IMR-90 (cell line): ENCODE results near the gene FLT3. TPM values are rescaled to one million over a fixed set of nuclear protein-coding genes. Genes with fewer than 3 reads are reported as not detected.

Experiments used
- ATAC-seq: fragments of 200-7000 bp; cut with Tn5 transposase; 2 replicates; pipeline ENCODE4 v1.9.1; 2020; ENCODE audit warnings: low read depth, mild to moderate bottlenecking, moderate library complexity
- BruUV-seq: library from RNA; stranded (reverse); fragments of 400-500 nt; replicated peaks from 2 replicates; lab custom pipeline; 2021; lab: Mats Ljungman, UMichigan
- CTCF ChIA-PET: fragments of 300-600 bp; formaldehyde crosslinking; extraction: SDS; loops from one replicate; lab custom pipeline; 2021; ENCODE audit warnings: antibody characterized with exemption; lab: Yijun Ruan, JAX
- POLR2A ChIA-PET: fragments of 300-600 bp; sonication (Branson Sonifier 250); formaldehyde crosslinking; loops from one replicate; lab custom pipeline; 2022; ENCODE audit warnings: antibody characterized with exemption; ENCODE audit not compliant: unreplicated experiment; lab: Charles Lee
- DNase-seq: peaks from one replicate; pipeline ENCODE4 v3.0.0; 2013
- H2AFZ ChIP-seq: replicated peaks from 2 replicates; pipeline ENCODE3; 2013; ENCODE audit warnings: low read length, mild to moderate bottlenecking; ENCODE audit not compliant: poor library complexity
- H2AK5ac ChIP-seq: 2 replicates; pipeline ENCODE4 v1.6.1; 2013; ENCODE audit warnings: low read depth, low read length, inconsistent platforms
- H2AK9ac ChIP-seq: replicated peaks from 2 replicates; pipeline ENCODE3; 2013; ENCODE audit warnings: mild to moderate bottlenecking, low read depth, low read length, moderate library complexity; ENCODE audit not compliant: poor library complexity
- H2BK120ac ChIP-seq: 2 replicates; pipeline ENCODE4 v1.6.1; 2013; ENCODE audit warnings: low read depth, low read length, inconsistent platforms
- H2BK15ac ChIP-seq: 3 replicates; pipeline ENCODE4 v1.6.1; 2013; ENCODE audit warnings: low read depth, low read length, inconsistent platforms
- H2BK20ac ChIP-seq: 2 replicates; pipeline ENCODE4 v1.6.1; 2013; ENCODE audit warnings: low read depth, mild to moderate bottlenecking, inconsistent platforms, low read length, moderate library complexity
- H2BK5ac ChIP-seq: 2 replicates; pipeline ENCODE4 v1.6.1; 2013; ENCODE audit warnings: mild to moderate bottlenecking, low read depth, low read length, inconsistent platforms; ENCODE audit not compliant: poor library complexity, severe bottlenecking
- H3K14ac ChIP-seq: replicated peaks from 2 replicates; pipeline ENCODE4 v1.6.1; 2013; ENCODE audit warnings: low read depth, low read length, inconsistent platforms
- H3K18ac ChIP-seq: 2 replicates; pipeline ENCODE4 v1.6.1; 2013; ENCODE audit warnings: low read depth, low read length, control low read depth
- H3K23ac ChIP-seq: 2 replicates; pipeline ENCODE4 v1.6.1; 2013; ENCODE audit warnings: low read depth, low read length, inconsistent platforms
- H3K27ac ChIP-seq: 2 replicates; pipeline ENCODE4 v1.5.1; 2013; ENCODE audit warnings: mild to moderate bottlenecking, control low read depth, low read length; ENCODE audit not compliant: insufficient read depth
- H3K27me3 ChIP-seq: 2 replicates; pipeline ENCODE4 v1.6.1; 2013; ENCODE audit warnings: low read length; ENCODE audit not compliant: control insufficient read depth, insufficient read depth
- H3K36me3 ChIP-seq: 2 replicates; pipeline ENCODE4 v1.6.1; 2013; ENCODE audit warnings: low read length, mixed read lengths; ENCODE audit not compliant: control insufficient read depth, insufficient read depth
- H3K4ac ChIP-seq: 2 replicates; pipeline ENCODE4 v1.6.1; 2013; ENCODE audit warnings: low read depth, low read length, inconsistent platforms
- H3K4me1 ChIP-seq: 2 replicates; pipeline ENCODE4 v1.6.1; 2013; ENCODE audit warnings: low read length, mixed read lengths; ENCODE audit not compliant: control insufficient read depth, insufficient read depth
- H3K4me2 ChIP-seq: 2 replicates; pipeline ENCODE4 v1.6.1; 2013; ENCODE audit warnings: low read depth, mild to moderate bottlenecking, control low read depth, low read length, moderate library complexity
- H3K4me3 ChIP-seq: 2 replicates; pipeline ENCODE4 v1.5.1; 2013; ENCODE audit warnings: low read depth, mild to moderate bottlenecking, control low read depth, low read length, moderate library complexity; ENCODE audit not compliant: insufficient read depth
- H3K56ac ChIP-seq: 2 replicates; pipeline ENCODE4 v1.6.1; 2013; ENCODE audit warnings: low read length, inconsistent platforms; ENCODE audit not compliant: insufficient read depth; ENCODE audit errors: extremely low read depth
- H3K79me1 ChIP-seq, 2 experiments: 2 replicates each; pipeline ENCODE4 v1.6.1; 2013; ENCODE audit warnings: low read length in 2 of 2, inconsistent platforms in 1 of 2, low read depth in 1 of 2
- H3K9ac ChIP-seq: 2 replicates; pipeline ENCODE4 v1.6.1; 2013; ENCODE audit warnings: low read depth, low read length, control low read depth
- H3K9me1 ChIP-seq: 2 replicates; pipeline ENCODE4 v1.6.1; 2013; ENCODE audit warnings: low read length, inconsistent platforms; ENCODE audit not compliant: insufficient read depth
- H3K9me3 ChIP-seq: 2 replicates; pipeline ENCODE4 v1.6.1; 2013; ENCODE audit warnings: low read length; ENCODE audit not compliant: control insufficient read depth, insufficient read depth
- H4K20me1 ChIP-seq: 2 replicates; pipeline ENCODE4 v1.6.1; 2013; ENCODE audit warnings: low read length, inconsistent platforms; ENCODE audit not compliant: insufficient read depth
- H4K5ac ChIP-seq: 2 replicates; pipeline ENCODE4 v1.6.1; 2013; ENCODE audit warnings: mild to moderate bottlenecking, low read depth, low read length, control low read depth
- H4K8ac ChIP-seq, 2 experiments: 2 replicates each; pipeline ENCODE4 v1.6.1; 2013; ENCODE audit warnings: low read depth in 2 of 2, low read length in 2 of 2, control low read depth in 1 of 2, inconsistent platforms in 1 of 2
- H4K91ac ChIP-seq: 2 replicates; pipeline ENCODE4 v1.6.1; 2013; ENCODE audit warnings: low read depth, low read length, inconsistent platforms; ENCODE audit not compliant: insufficient read depth
- BHLHE40 ChIP-seq: fragments of 150-350 bp; IDR thresholded peaks from 2 replicates; pipeline ENCODE4 v1.6.1; 2016; ENCODE audit warnings: mild to moderate bottlenecking, low read depth, low read length
- MAFK ChIP-seq: IDR thresholded peaks from 2 replicates; pipeline ENCODE4 v1.6.1; 2012; ENCODE audit warnings: low read depth, low read length, improper control_type of control experiment
- RAD21 ChIP-seq: IDR thresholded peaks from 2 replicates; pipeline ENCODE4 v1.6.1; 2012; ENCODE audit warnings: low read length, improper control_type of control experiment
- WGBS, 2 experiments: methylation state at CpG; one replicate each; pipeline versions ENCODE4 v1.1.5 to v1.1.7; 2013; ENCODE audit warnings: missing lambda C conversion rate in 2 of 2; ENCODE audit not compliant: insufficient read length in 1 of 2; ENCODE audit errors: extremely low coverage in 2 of 2; 5-methylcytosine and 5-hydroxymethylcytosine counted together
- dilution Hi-C: fragments of 300-500 bp; cut with HindIII; formaldehyde crosslinking; loops from one replicate; pipeline ENCODE4 v1.14.3; 2018; ENCODE audit warnings: low sequenced_read_pairs; ENCODE audit not compliant: unreplicated experiment
- in situ Hi-C: fragments of 300-500 bp; cut with MboI; formaldehyde crosslinking; loops from 3 replicates; pipeline ENCODE4 v1.14.3; 2019; ENCODE audit warnings: low sequenced_read_pairs, inconsistent platforms, mixed read lengths
- intact Hi-C: fragments of 100-400 bp; cut with micrococcal nuclease; formaldehyde crosslinking; loops from 2 replicates; pipeline ENCODE4 v1.10.0; 2022
- polyA plus RNA-seq, 3 experiments: library from polyadenylated mRNA; depleted of rRNA; stranded (reverse); fragments of >200 nt; gene quantifications; 2 replicates each; pipeline ENCODE4 v1.2.3, GENCODE V29; 2012; ENCODE audit warnings: low replicate concordance in 1 of 3
- total RNA-seq: library from RNA; depleted of rRNA; stranded (reverse); fragments of >200 nt; gene quantifications from 2 replicates; pipeline ENCODE4 v1.2.3, GENCODE V29; 2012

Gene FLT3
- total and polyA plus RNA-seq, 2 of the 4 experiments (the other 2 are of a cell fraction) = not detected

DNA sequence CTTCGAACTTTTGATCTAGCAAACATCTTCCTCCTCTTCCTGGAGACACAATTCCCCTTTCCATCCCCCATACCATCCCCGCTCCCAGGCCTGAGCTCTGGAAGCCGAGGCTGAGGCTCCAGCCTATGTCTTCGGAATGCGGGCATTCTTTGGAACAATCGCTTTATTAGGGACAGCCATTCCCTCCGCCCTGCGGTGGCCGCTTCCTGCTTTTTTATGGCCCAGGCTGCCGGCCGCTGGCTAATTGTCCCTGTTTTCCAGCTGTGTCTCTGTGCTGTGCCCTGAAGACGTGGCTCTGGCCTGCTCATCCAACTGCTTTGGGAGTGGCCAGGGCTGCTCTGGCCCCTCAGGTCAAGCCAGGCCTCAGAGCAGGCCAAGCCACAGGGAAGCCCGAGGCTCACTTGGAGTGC lies 129.1 kb downstream of the FLT3 start:
- in situ Hi-C loops (no loop called here), dilution Hi-C loops (no loop called here), intact Hi-C loops (no loop called here)
- CTCF ChIA-PET = no interaction called here
- Histone ChIP-seq H3K4ac (no peak overlapping the region), H4K8ac (no peak overlapping the region), H3K9me3 (peaks cover 3% of the 10 kb centered on the region; the same call in 1 of the 2 replicates), H3K4me3 (no peak overlapping the region), H4K20me1 (peaks cover 4% of the 10 kb centered on the region), H2BK120ac (no peak overlapping the region), H3K27me3 (peaks cover 97% of the 10 kb centered on the region), H3K14ac (no peak overlapping the region), H2AK9ac (no peak overlapping the region), H3K79me1 (no peaks in the 10 kb centered on the region), H3K56ac (no peak overlapping the region), H3K4me1 (no peaks in the 10 kb centered on the region), H3K9me1 (no peaks in the 10 kb centered on the region; the same call in 1 of the 2 replicates), H3K36me3 (no peaks in the 10 kb centered on the region), H3K9ac (no peak overlapping the region), H2AFZ (no peak overlapping the region), H3K23ac (no peak overlapping the region), H2AK5ac (no peak overlapping the region), H2BK20ac (no peak overlapping the region), H3K18ac (no peak overlapping the region), H2BK15ac (no peak overlapping the region), H4K5ac (no peak overlapping the region), H4K91ac (no peak overlapping the region), H2BK5ac (no peak overlapping the region), H3K27ac (no peak overlapping the region), H3K4me2 (no peak overlapping the region)
- TF ChIP-seq BHLHE40 = no peak
- no peak for TF ChIP-seq RAD21
- no peak for TF ChIP-seq MAFK
- POLR2A ChIA-PET = no interaction called here
- ATAC-seq = no peak
- 10% methylated on average over 8 of the region's 13 CpGs; no CpG with 5 or more reads in 1 of the 2 experiments for WGBS, 2 experiments
- BruUV-seq = no TSS peak
- DNase-seq = no peak
